Activated T-cell treated with anti-CD3 and anti-CD28 coated beads, Interleukin-2, amount 50 U/mL, for 4 hours (primary cell): Measurements from ENCODE around the gene CCDC69. TPM values are rescaled to one million over a fixed set of nuclear protein-coding genes. Genes with fewer than 3 reads are reported as not detected.

Source experiments
- ATAC-seq, 2 donors: fragments of 200-7000 bp; cut with Tn5 transposase; one replicate each; pipeline ENCODE4 v1.10.0; 2021
- DNase-seq: peaks from one replicate; pipeline ENCODE4 v3.0.0-alpha.2; 2020
- H3K27me3 Mint-ChIP-seq: one replicate; pipeline ENCODE4 v1.8.0; 2021; ENCODE audit warnings: low read depth, mixed read lengths
- H3K36me3 Mint-ChIP-seq: one replicate; pipeline ENCODE4 v1.8.0; 2022; ENCODE audit warnings: mixed read lengths; ENCODE audit not compliant: insufficient read depth
- H3K4me1 Mint-ChIP-seq: one replicate; pipeline ENCODE4 v1.8.0; 2021; ENCODE audit warnings: low read depth, mixed read lengths
- H3K4me3 Mint-ChIP-seq: one replicate; pipeline ENCODE4 v1.8.0; 2021; ENCODE audit warnings: mild to moderate bottlenecking, moderate library complexity, mixed read lengths
- H3K9me3 Mint-ChIP-seq: one replicate; pipeline ENCODE4 v1.8.0; 2021; ENCODE audit warnings: mixed read lengths
- total RNA-seq, 3 donors: library from RNA; stranded (reverse); gene quantifications; one replicate each; pipeline ENCODE4 v1.2.1, GENCODE V29; 2021

The CCDC69 gene
- total RNA-seq, 3 donors from 2014 or later, result 20.0 to 23.0 (median 21.2) TPM

DNA sequence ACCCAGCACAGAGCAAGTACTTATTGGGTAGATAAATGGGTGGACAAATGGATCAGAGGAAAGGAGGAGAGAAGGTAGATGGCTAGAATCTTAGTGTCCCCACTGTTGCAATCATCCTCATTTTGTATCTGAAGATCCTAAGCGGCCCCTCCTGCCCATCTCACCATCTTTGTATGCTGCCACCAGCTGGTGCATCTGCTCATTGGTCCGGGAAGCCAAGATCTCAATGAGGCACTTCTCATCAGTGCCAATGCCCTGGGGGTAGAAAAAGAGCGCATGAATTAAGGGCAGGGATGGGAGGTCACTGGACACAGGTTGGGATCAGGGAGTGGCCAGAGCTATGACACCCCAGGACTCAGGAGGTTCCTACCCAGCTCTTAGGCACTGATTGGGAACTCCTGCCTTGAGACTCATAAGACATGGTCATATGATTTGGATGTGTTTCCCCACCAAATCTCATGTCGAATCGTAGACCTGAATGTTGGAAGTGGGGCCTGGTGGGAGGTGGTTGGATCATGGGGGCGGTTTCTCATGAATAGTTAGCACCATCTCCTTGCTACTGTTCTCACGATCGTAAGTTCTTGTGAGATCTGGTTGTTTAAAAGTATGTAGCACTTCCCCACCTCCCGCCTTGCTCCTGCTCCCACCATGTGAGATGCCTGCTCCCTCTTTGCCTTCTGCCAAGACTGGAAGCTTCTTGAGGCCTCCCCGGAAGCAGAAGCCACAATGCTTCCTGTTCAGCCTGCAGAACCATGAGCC lies 86.6 kb downstream of the CCDC69 start:
- no peak for ATAC-seq
- H3K36me3 Mint-ChIP-seq, result peaks cover 49% of the 10 kb centered on the region
- H3K4me3 Mint-ChIP-seq, result no peak overlapping the region
- H3K27me3 Mint-ChIP-seq, result no peaks in the 10 kb centered on the region
- H3K9me3 Mint-ChIP-seq, result no peaks in the 10 kb centered on the region
- no peak for DNase-seq
- H3K4me1 Mint-ChIP-seq, result peaks cover 82% of the 10 kb centered on the region

DNA sequence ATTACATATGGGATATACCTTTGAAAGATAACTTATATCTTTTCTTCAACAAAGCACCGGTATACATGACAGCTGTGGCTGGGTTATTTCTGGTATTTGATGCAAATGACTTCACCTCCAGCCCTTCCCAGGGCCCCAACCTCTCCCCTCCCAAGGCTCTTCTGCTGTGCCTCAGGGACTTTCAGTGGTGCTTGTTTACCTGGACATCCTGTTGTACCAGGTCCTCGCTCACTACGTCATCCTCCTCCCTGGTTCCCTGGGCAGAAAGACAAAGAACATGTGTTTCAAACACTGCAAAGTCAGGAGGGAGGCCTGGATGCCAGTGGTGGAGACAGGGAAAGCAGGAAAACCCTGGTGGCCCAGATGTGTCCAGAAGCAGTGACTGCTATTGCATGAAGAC lies 89.7 kb downstream of the CCDC69 start:
- no peak overlapping the region for H3K4me3 Mint-ChIP-seq
- ATAC-seq (no peak), DNase-seq (no peak)
- peaks cover 60% of the 10 kb centered on the region for H3K36me3 Mint-ChIP-seq
- no peaks in the 10 kb centered on the region for H3K9me3 Mint-ChIP-seq
- H3K27me3 Mint-ChIP-seq, result no peaks in the 10 kb centered on the region
- peaks cover 74% of the 10 kb centered on the region for H3K4me1 Mint-ChIP-seq

DNA sequence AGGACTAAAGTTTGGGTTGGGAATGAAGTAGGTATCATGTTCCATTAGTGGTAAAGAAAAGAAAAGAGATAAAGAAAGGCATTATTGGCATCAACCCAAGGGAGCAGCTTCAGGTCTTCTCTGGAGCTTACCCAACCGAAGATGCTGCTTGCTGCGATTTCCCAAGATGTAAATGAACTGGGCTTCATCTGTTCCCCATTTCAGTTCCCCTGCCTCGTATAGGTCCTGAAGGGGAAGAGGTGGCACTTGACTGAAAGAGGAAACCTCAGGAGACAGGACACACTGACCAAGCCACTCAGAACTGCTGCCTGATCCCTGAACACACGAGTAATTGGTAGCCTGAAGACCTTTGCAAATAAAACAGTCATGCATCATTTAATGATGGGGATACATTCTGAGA lies 90.9 kb downstream of the CCDC69 start:
- no peaks in the 10 kb centered on the region for H3K9me3 Mint-ChIP-seq
- peaks cover 59% of the 10 kb centered on the region for H3K36me3 Mint-ChIP-seq
- peaks cover 71% of the 10 kb centered on the region for H3K4me1 Mint-ChIP-seq
- no peaks in the 10 kb centered on the region for H3K27me3 Mint-ChIP-seq
- ATAC-seq (no peak), DNase-seq (no peak)
- no peak overlapping the region for H3K4me3 Mint-ChIP-seq

Other genes with a start within 250 kb of the CCDC69 start
- 1 to 10 TPM in 2 of 3 donors, under 1 TPM in 1; 0.47 to 1.1 (median 1.0) TPM for gene GPX3, start 203.5 kb downstream of the CCDC69 start, total RNA-seq
- 100 to 1,000 TPM; 199 to 329 (median 211) TPM for gene TNIP1, start 143.1 kb downstream of the CCDC69 start, total RNA-seq
- gene ANXA6, start 66.3 kb downstream of the CCDC69 start, total RNA-seq, result 100 to 1,000 TPM; 102 to 156 (median 128) TPM
- gene GM2A, start 29.1 kb upstream of the CCDC69 start, total RNA-seq, result 1 to 10 TPM; 8.1 to 9.9 (median 9.0) TPM
- not detected for gene SLC36A3, start 79.7 kb upstream of the CCDC69 start, total RNA-seq
- gene SLC36A2, start 123.5 kb upstream of the CCDC69 start, total RNA-seq, result not detected
- gene SLC36A1, start 223.5 kb upstream of the CCDC69 start, total RNA-seq, result 1 to 10 TPM; 6.8 to 8.2 (median 6.8) TPM